Esophagus squamous epithelium (tissue), 5 donors: ENCODE measurements around the gene VKORC1L1. TPM values are rescaled to one million over a fixed set of nuclear protein-coding genes. Genes with fewer than 3 reads are reported as not detected.

Experiments
- DNase-seq: peaks from one replicate; lab custom pipeline; 2025; lab: John Stamatoyannopoulos, UW
- H3K27ac ChIP-seq, 4 donors: fragments of 200-600 bp; sonication (generic); one replicate each; pipeline ENCODE4 v1.5.1; 2016 to 2019; ENCODE audit warnings: mild to moderate bottlenecking in 1 of 4
- H3K27me3 ChIP-seq, 4 donors: fragments of 200-600 bp; sonication (generic); 1 replicate in 3 of 4; 2 replicates in 1 of 4; pipeline versions ENCODE4 v1.5.1 to v1.6.0; 2017 to 2021; ENCODE audit warnings: antibody characterized with exemption in 1 of 4
- H3K36me3 ChIP-seq, 3 donors: fragments of 200-600 bp; sonication (generic); one replicate each; pipeline ENCODE4 v1.5.1; 2016 to 2019
- H3K4me1 ChIP-seq, 3 donors: fragments of 200-600 bp; sonication (generic); one replicate each; pipeline ENCODE4 v1.5.1; 2017 to 2019
- H3K4me3 ChIP-seq, 4 donors: fragments of 200-600 bp; sonication (generic); 1 replicate in 3 of 4; 2 replicates in 1 of 4; pipeline ENCODE4 v1.5.1; 2016 to 2019; ENCODE audit warnings: mild to moderate bottlenecking in 2 of 4, moderate library complexity in 1 of 4
- H3K9me3 ChIP-seq, 3 donors: fragments of 200-600 bp; sonication (generic); one replicate each; pipeline ENCODE4 v1.5.1; 2016 to 2019
- POLR2A ChIP-seq, 4 donors: fragments of 450-650 bp; IDR thresholded peaks; one replicate each; pipeline ENCODE4 v1.6.1; 2017; ENCODE audit warnings: antibody characterized with exemption in 4 of 4, mild to moderate bottlenecking in 4 of 4, moderate library complexity in 3 of 4
- WGBS, 2 donors: methylation state at CpG; one replicate each; pipeline ENCODE4 v1.1.5; 2018; 5-methylcytosine and 5-hydroxymethylcytosine counted together
- intact Hi-C: fragments of 100-400 bp; cut with DNase I; formaldehyde crosslinking; loops from one replicate; pipeline ENCODE4 v1.15.0; 2022
- total RNA-seq, 4 donors: library from RNA; depleted of rRNA; stranded (reverse); fragments of >200 nt; gene quantifications; one replicate each; pipeline ENCODE4 v1.1.0, GENCODE V29; 2016
- TF ChIP-seq, protein P1 (sequence below), 6 experiments: fragments of 450-650 bp in 4 of 6; fragments of 200-600 bp in 2 of 6; sonication (generic) in 2 of 6; IDR thresholded peaks; one replicate each; pipeline ENCODE4 v1.5.1; 2016 to 2019; ENCODE audit warnings: antibody characterized with exemption in 6 of 6, mild to moderate bottlenecking in 4 of 6, moderate library complexity in 4 of 6
- donor health status: DM: yes; HTN: yes; CAD: no.

Gene VKORC1L1
- total RNA-seq, 4 donors from 2014 or later = 7.2 to 18.5 (median 11.2) TPM

DNA sequence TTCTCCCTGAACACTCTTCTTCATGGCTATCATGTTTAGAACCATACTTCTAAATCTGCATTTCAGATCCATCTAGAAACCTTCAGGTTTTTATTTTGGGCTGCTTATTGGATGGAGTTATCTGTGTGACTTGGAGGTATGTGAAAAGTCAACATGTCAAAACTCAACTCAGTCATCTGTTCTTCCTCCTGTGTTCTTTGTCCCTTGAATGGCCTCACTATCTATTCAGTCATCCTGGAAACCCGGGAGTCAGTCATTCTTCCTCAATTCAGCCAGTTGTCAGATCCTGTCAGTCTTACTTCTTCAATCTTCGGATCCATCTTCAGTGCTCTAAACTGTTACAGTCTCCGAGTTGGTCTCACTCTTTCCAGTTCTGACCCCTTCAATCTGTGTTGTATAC lies 52.2 kb downstream of the VKORC1L1 start:
- Histone ChIP-seq H3K4me1 (peaks cover 0 to under 1% (median 0%) of the 10 kb centered on the region in 3 donors), H3K4me3 (no peak overlapping the region), H3K9me3 (no peaks in the 10 kb centered on the region), H3K27me3 (no peaks in the 10 kb centered on the region), H3K36me3 (no peaks in the 10 kb centered on the region), H3K27ac (no peak overlapping the region)
- 66 to 73% methylated on average over 3 of the region's 3 CpGs for WGBS, 2 donors
- no peak for DNase-seq
- intact Hi-C loops = no loop called here
- TF ChIP-seq, protein P1, sequence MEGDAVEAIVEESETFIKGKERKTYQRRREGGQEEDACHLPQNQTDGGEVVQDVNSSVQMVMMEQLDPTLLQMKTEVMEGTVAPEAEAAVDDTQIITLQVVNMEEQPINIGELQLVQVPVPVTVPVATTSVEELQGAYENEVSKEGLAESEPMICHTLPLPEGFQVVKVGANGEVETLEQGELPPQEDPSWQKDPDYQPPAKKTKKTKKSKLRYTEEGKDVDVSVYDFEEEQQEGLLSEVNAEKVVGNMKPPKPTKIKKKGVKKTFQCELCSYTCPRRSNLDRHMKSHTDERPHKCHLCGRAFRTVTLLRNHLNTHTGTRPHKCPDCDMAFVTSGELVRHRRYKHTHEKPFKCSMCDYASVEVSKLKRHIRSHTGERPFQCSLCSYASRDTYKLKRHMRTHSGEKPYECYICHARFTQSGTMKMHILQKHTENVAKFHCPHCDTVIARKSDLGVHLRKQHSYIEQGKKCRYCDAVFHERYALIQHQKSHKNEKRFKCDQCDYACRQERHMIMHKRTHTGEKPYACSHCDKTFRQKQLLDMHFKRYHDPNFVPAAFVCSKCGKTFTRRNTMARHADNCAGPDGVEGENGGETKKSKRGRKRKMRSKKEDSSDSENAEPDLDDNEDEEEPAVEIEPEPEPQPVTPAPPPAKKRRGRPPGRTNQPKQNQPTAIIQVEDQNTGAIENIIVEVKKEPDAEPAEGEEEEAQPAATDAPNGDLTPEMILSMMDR (IDR thresholded peaks at IDR 0.05) = no peak
- TF ChIP-seq POLR2A (IDR thresholded peaks at IDR 0.05) = no peak

DNA sequence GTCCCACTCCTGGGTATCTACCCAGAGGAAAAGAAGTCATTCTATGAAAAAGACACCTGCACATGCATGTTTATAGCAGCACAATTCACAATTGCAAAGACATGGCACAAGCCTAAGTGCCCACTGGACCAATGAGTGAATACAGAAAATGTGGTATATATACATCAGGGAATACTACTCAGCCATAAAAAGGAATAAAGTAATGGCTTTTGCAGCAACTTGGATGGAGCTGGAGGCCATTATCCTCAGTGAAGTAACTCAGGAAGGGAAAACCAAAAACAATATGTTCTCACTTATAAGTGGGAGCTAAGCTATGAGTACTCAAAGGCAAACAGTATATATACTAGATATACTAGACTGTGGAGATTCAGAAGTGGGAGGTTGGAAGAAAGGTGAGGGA lies 53.7 kb downstream of the VKORC1L1 start:
- no peak for DNase-seq
- Histone ChIP-seq H3K4me3 (no peak overlapping the region), H3K4me1 (peaks cover 0 to 4% (median 0%) of the 10 kb centered on the region in 3 donors), H3K9me3 (no peaks in the 10 kb centered on the region), H3K36me3 (no peaks in the 10 kb centered on the region), H3K27ac (no peak overlapping the region), H3K27me3 (no peaks in the 10 kb centered on the region)
- intact Hi-C loops = no loop called here
- TF ChIP-seq, protein P1 (IDR thresholded peaks at IDR 0.05) = no peak
- TF ChIP-seq POLR2A (IDR thresholded peaks at IDR 0.05) = no peak

DNA sequence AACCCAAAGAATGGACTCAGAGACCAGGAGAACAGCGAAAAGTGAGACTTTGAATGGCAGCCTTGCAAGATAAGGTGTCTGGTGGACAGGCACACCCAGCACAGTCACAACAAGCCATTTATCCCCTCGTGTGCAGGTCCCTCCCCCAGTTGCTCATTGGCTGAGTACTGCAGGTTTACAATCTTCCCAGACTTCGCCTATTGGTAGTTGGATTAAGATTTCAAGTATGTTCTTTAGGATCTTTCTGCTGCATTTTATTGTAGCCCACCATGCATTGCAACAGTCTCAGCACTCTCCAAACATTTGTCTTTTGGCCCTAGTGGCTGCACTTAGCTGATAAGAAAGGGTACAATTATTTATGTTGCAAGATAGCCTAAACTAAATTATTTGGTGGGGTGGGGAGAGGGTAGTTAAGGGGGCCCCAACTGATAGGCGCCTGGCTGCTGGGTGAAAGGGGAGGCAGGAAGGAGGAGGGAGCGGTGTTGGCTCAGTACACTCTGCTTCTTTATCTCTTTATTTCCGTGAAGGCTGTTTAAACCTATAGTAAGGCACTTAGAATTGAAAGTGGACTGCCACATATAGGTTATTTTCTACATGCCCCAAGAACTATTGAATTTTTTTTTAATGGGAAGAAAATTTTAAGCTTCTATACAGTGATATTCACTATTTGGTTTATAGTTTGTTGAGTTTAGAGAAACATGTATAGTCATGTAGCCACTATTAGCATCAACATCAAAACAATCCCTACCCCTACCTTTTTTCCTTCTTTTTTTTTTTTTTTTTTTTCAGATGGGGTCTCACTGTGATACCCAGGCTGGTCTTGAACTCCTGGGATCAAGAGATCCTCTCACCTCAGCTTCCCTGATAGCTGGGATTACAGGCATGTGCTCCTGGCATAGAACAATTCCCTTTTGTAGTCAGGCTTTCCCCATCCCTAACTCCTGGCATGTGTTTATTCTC lies 54.9 kb downstream of the VKORC1L1 start:
- no peaks in the 10 kb centered on the region for H3K36me3 ChIP-seq
- no peaks in the 10 kb centered on the region for H3K9me3 ChIP-seq
- DNase-seq = no peak
- intact Hi-C loops = no loop called here
- H3K27me3 ChIP-seq = no peaks in the 10 kb centered on the region
- WGBS, 2 donors = 79 to 84% methylated on average over 6 of the region's 6 CpGs
- no peak overlapping the region for H3K27ac ChIP-seq
- TF ChIP-seq, protein P1 (IDR thresholded peaks at IDR 0.05) = no peak
- H3K4me3 ChIP-seq = no peak overlapping the region
- H3K4me1 ChIP-seq = peaks cover 0 to 4% (median 0%) of the 10 kb centered on the region in 3 donors

DNA sequence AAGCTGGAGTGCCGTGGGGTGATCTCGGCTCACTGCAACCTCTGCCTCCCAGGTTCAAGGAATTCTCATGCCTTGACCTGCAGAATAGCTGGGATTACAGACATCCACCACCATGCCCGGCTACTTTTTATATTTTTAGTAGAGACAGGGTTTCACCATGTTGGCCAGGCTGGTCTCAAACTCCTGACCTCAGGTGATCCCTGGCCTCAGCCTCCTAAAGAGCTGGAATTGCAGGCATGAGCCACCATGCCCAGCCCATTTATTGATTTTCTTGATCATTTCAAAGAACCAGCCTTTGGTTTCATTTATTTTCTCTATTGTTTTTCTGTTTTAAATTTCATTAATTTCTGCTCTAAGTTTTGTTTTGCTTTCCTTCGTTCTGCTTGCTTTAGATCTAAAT lies 58.8 kb downstream of the VKORC1L1 start:
- Histone ChIP-seq H3K4me3 (no peak overlapping the region), H3K27me3 (no peaks in the 10 kb centered on the region), H3K36me3 (no peaks in the 10 kb centered on the region), H3K4me1 (peaks cover 0 to 4% (median 0%) of the 10 kb centered on the region in 3 donors), H3K9me3 (no peaks in the 10 kb centered on the region), H3K27ac (no peak overlapping the region)
- TF ChIP-seq POLR2A (IDR thresholded peaks at IDR 0.05) = no peak
- TF ChIP-seq, protein P1 (IDR thresholded peaks at IDR 0.05) = no peak
- intact Hi-C loops = no loop called here
- DNase-seq = no peak
- WGBS, 2 donors = 83 to 84% methylated on average over 4 of the region's 4 CpGs

DNA sequence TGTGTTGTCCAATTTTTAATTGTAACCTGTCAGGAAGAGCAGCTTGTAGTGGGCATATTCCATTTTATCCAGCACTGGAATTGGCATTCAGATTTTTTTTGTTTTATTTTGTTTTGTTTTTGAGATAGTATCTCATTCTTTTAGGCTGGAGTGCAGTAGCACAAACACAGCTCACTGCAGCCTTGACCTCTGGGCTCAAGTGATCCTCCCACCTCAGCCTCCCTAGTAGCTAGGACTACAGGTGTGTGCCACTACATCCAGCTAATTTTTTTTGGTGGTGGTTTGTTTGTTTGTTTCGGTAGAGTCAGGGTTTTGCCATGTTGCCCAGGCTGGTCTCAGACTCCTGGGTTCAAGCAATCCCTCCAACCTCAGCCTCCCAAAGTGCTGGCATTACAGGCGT lies 64.4 kb downstream of the VKORC1L1 start:
- peaks cover 0 to 13% (median 0%) of the 10 kb centered on the region in 3 donors for H3K36me3 ChIP-seq
- H3K27me3 ChIP-seq = no peaks in the 10 kb centered on the region
- no peaks in the 10 kb centered on the region for H3K9me3 ChIP-seq
- H3K4me3 ChIP-seq = no peak overlapping the region
- no peaks in the 10 kb centered on the region for H3K4me1 ChIP-seq
- WGBS, 2 donors = 88 to 100% methylated on average over 1 to 2 of the region's 2 CpGs
- intact Hi-C loops = no loop called here
- no peak for DNase-seq
- H3K27ac ChIP-seq = no peak overlapping the region
- TF ChIP-seq, protein P1 (IDR thresholded peaks at IDR 0.05) = no peak
- no peak for TF ChIP-seq POLR2A (IDR thresholded peaks at IDR 0.05)
